ENCODE data around the gene CNPY3. TPM values are rescaled to one million over a fixed set of nuclear protein-coding genes. Genes with fewer than 3 reads are reported as not detected.
A peak's percentile ranks its signal among the peaks of the same experiment; 100 is the strongest.

CNPY3 gene
- total and polyA plus RNA-seq, 10 of the 15 experiments (the other 5 are each of a cell fraction or from before 2014, with no cell fraction given): 7.2 to 102 (median 73.6) TPM

GRCh38 chr6:42984924-42985475, 55.7 kb downstream of the CNPY3 start:
- ChIA-PET RAD21 (ENCODE audit: unreplicated experiment) (interaction anchor here (1.1 to 2.2 kb wide), 3 partner anchors 31 to 84 kb away, joined by 6 to 31 read pairs (median 9); partner anchors contain the start of gene CNPY3), SMC1A (ENCODE audit: uncharacterized antibody, unreplicated experiment) (interaction anchor here (0.7 to 1.9 kb wide), 8 partner anchors 7 to 644 kb away, joined by 3 to 12 read pairs (median 4); partner anchors contain the start of genes CNPY3 and GTPBP2)
- intact Hi-C loops (cut with micrococcal nuclease; ENCODE audit: unreplicated experiment): loop anchor here (2.0 kb wide), 1 partner anchor 54 kb away; no protein-coding TSS in a partner anchor

GRCh38 chr6:42987533-42988451, 58.5 kb downstream of the CNPY3 start:
- Histone ChIP-seq H3K4me1 (ENCODE audit: control insufficient read depth, insufficient read depth, low read length) (peaks cover 16% of the 10 kb centered on the region), H3K27me3 (replicated peaks in 1 of 2; ENCODE audit: control insufficient read depth in 2 of 2, insufficient read depth in 2 of 2, low read length in 1 of 2) (no peaks in the 10 kb centered on the region), H3K4me2 (ENCODE audit: control insufficient read depth, insufficient read depth) (peak overlapping the region; percentile 6), H3K9me3 (replicated peaks; ENCODE audit: control insufficient read depth, insufficient read depth, low read length) (no peaks in the 10 kb centered on the region), H3K4me3 (no peak overlapping the region), H3K79me2 (ENCODE audit: control insufficient read depth, insufficient read depth, low read length) (peaks cover 14% of the 10 kb centered on the region), H3K9ac (ENCODE audit: control insufficient read depth, insufficient read depth, low read length) (no peak overlapping the region), H3K27ac (ENCODE audit: control insufficient read depth, insufficient read depth) (no peak overlapping the region), H3K36me3 (ENCODE audit: control insufficient read depth in 2 of 2, insufficient read depth in 2 of 2, low read length in 1 of 2) (peaks cover 2 to 8% of the 10 kb centered on the region in 2 experiments; a peak in 2 of 4 replicates), H4K20me1 (ENCODE audit: control insufficient read depth, insufficient read depth) (no peaks in the 10 kb centered on the region), H2AFZ (ENCODE audit: control insufficient read depth, low read depth, low read length) (no peak overlapping the region)
- intact Hi-C loops (cut with micrococcal nuclease; ENCODE audit: unreplicated experiment): no loop called here
- ChIA-PET SMC1A (ENCODE audit: uncharacterized antibody, unreplicated experiment) (interaction anchor here (0.7 to 1.5 kb wide), 6 partner anchors 11 to 159 kb away, joined by 3 to 6 read pairs (median 3); no protein-coding TSS in a partner anchor), CTCF (interaction anchor here (1.0 to 1.2 kb wide), 3 partner anchors 29 to 86 kb away, joined by 3 to 4 read pairs (median 3); no protein-coding TSS in a partner anchor), RAD21 (ENCODE audit: unreplicated experiment) (interaction anchor here (0.6 kb wide), 1 partner anchor 95 kb away, joined by 3 read pairs; no protein-coding TSS in a partner anchor), POLR2A (interaction anchor here (0.5 to 2.5 kb wide), 9 partner anchors 8 to 469 kb away, joined by 3 to 10 read pairs (median 4); partner anchors contain the start of genes KLHDC3, MEA1 and PEX6)
- ATAC-seq (no peak), FAIRE-seq (no peak), DNase-seq (ENCODE audit: low read depth, low spot score) (no peak)
- 76% methylated on average over 5 of the region's 5 CpGs for WGBS (ENCODE audit: insufficient coverage, insufficient replicate concordance, low lambda C conversion rate, missing lambda C conversion rate)
- in situ Hi-C loops (cut with MboI): no loop called here
- no TSS peak for BruUV-seq (replicated peaks)
- TF ChIP-seq HCFC1 (IDR thresholded peaks at IDR 0.05; ENCODE audit: low read length) (no peak), BCLAF1 (IDR thresholded peaks at IDR 0.05) (no peak), LARP7 (IDR thresholded peaks at IDR 0.05) (no peak), CHD1 (IDR thresholded peaks at IDR 0.05; ENCODE audit: low read depth, low read length) (no peak)
- TF ChIP-seq, protein P1, sequence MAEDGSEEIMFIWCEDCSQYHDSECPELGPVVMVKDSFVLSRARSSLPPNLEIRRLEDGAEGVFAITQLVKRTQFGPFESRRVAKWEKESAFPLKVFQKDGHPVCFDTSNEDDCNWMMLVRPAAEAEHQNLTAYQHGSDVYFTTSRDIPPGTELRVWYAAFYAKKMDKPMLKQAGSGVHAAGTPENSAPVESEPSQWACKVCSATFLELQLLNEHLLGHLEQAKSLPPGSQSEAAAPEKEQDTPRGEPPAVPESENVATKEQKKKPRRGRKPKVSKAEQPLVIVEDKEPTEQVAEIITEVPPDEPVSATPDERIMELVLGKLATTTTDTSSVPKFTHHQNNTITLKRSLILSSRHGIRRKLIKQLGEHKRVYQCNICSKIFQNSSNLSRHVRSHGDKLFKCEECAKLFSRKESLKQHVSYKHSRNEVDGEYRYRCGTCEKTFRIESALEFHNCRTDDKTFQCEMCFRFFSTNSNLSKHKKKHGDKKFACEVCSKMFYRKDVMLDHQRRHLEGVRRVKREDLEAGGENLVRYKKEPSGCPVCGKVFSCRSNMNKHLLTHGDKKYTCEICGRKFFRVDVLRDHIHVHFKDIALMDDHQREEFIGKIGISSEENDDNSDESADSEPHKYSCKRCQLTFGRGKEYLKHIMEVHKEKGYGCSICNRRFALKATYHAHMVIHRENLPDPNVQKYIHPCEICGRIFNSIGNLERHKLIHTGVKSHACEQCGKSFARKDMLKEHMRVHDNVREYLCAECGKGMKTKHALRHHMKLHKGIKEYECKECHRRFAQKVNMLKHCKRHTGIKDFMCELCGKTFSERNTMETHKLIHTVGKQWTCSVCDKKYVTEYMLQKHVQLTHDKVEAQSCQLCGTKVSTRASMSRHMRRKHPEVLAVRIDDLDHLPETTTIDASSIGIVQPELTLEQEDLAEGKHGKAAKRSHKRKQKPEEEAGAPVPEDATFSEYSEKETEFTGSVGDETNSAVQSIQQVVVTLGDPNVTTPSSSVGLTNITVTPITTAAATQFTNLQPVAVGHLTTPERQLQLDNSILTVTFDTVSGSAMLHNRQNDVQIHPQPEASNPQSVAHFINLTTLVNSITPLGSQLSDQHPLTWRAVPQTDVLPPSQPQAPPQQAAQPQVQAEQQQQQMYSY (CRISPR knock-in tag; IDR thresholded peaks at IDR 0.05): no peak

More at GRCh38 chr6:42984924-42985475, 55.7 kb downstream of the CNPY3 start:
- Histone ChIP-seq H4K20me1 (ENCODE audit: control insufficient read depth, insufficient read depth) (no peaks in the 10 kb centered on the region), H3K27ac (ENCODE audit: control insufficient read depth, insufficient read depth) (peak overlapping the region; percentile 79), H3K36me3 (ENCODE audit: control insufficient read depth in 2 of 2, insufficient read depth in 2 of 2, low read length in 1 of 2) (peaks cover 2 to 6% of the 10 kb centered on the region in 2 experiments; a peak in 2 of 4 replicates), H2AFZ (ENCODE audit: control insufficient read depth, low read depth, low read length) (peak overlapping the region; percentile 82), H3K4me2 (ENCODE audit: control insufficient read depth, insufficient read depth) (peak overlapping the region; percentile 100), H3K79me2 (ENCODE audit: control insufficient read depth, insufficient read depth, low read length) (peaks cover 14% of the 10 kb centered on the region), H3K27me3 (replicated peaks in 1 of 2; ENCODE audit: control insufficient read depth in 2 of 2, insufficient read depth in 2 of 2, low read length in 1 of 2) (no peaks in the 10 kb centered on the region), H3K4me3 (peak overlapping the region; percentile 98), H3K9ac (ENCODE audit: control insufficient read depth, insufficient read depth, low read length) (peak overlapping the region; percentile 84), H3K4me1 (ENCODE audit: control insufficient read depth, insufficient read depth, low read length) (peaks cover 17% of the 10 kb centered on the region), H3K9me3 (replicated peaks; ENCODE audit: control insufficient read depth, insufficient read depth, low read length) (no peaks in the 10 kb centered on the region)
- DNase-seq (ENCODE audit: low read depth, low spot score): no peak
- ChIA-PET CTCF (interaction anchor here (0.6 to 1.9 kb wide), 4 partner anchors 20 to 130 kb away, joined by 3 to 14 read pairs (median 5); no protein-coding TSS in a partner anchor), POLR2A (interaction anchor here (0.7 to 2.5 kb wide), 12 partner anchors 10 to 94 kb away, joined by 3 to 32 read pairs (median 6); partner anchors contain the start of genes CNPY3, KLC4, KLHDC3 and MEA1)
- FAIRE-seq: peak; percentile 44
- ATAC-seq: peak; percentile 11
- 9% methylated on average over 8 of the region's 13 CpGs for WGBS (ENCODE audit: insufficient coverage, insufficient replicate concordance, low lambda C conversion rate, missing lambda C conversion rate)
- TF ChIP-seq CHD2 (IDR thresholded peaks at IDR 0.05; ENCODE audit: borderline replicate concordance, low read depth, low read length): no peak
- no peak for TF ChIP-seq NFXL1 (IDR thresholded peaks at IDR 0.05; ENCODE audit: borderline replicate concordance)
- in situ Hi-C loops (cut with MboI): no loop called here
- BruUV-seq (replicated peaks): TSS peak; percentile 51

Measured in GM12878 (cell line).